SU-DHL-6 (cell line): ENCODE measurements around the gene TANC2.

Source experiments
- H2AFZ ChIP-seq: fragments of 200-600 bp; sonication (generic); 2 replicates; pipeline ENCODE4 v1.6.1; 2014; ENCODE audit warnings: low read depth, mild to moderate bottlenecking, moderate library complexity, mixed read lengths, antibody characterized with exemption, low read length; ENCODE audit not compliant: severe bottlenecking
- H3F3A ChIP-seq: fragments of 200-600 bp; shearing (Covaris generic); 2 replicates; pipeline ENCODE4 v1.6.0; 2016; ENCODE audit warnings: antibody characterized with exemption, mild to moderate bottlenecking; ENCODE audit not compliant: insufficient read depth
- H3K27ac ChIP-seq: fragments of 200-600 bp; sonication (generic); 2 replicates; pipeline ENCODE4 v1.5.1; 2016; ENCODE audit warnings: low read depth, mild to moderate bottlenecking, low read length, moderate library complexity, mixed read lengths
- H3K27me3 ChIP-seq: fragments of 200-600 bp; sonication (generic), shearing (Covaris generic); 2 replicates; pipeline ENCODE4 v1.6.0; 2014; ENCODE audit warnings: mild to moderate bottlenecking, low read length
- H3K36me3 ChIP-seq: fragments of 200-600 bp; sonication (generic); 2 replicates; pipeline ENCODE4 v1.6.1; 2014; ENCODE audit warnings: mild to moderate bottlenecking, low read length, mixed read lengths
- H3K4me2 ChIP-seq: fragments of 300-600, 200-600 bp; shearing (Covaris generic), sonication (generic); 2 replicates; pipeline ENCODE4 v1.6.0; 2014; ENCODE audit warnings: low read length, low read depth, mild to moderate bottlenecking; ENCODE audit not compliant: poor library complexity, severe bottlenecking
- H3K4me3 ChIP-seq: fragments of 200-600 bp; sonication (generic); 2 replicates; pipeline ENCODE4 v1.5.1; 2014; ENCODE audit warnings: antibody characterized with exemption, low read length, mild to moderate bottlenecking, mixed read lengths; ENCODE audit not compliant: insufficient read depth, poor library complexity, severe bottlenecking
- H3K79me2 ChIP-seq: fragments of 200-600 bp; sonication (generic); 2 replicates; pipeline ENCODE4 v1.6.1; 2014; ENCODE audit warnings: mild to moderate bottlenecking, low read length, moderate library complexity; ENCODE audit not compliant: insufficient read depth
- H3K9ac ChIP-seq: fragments of 200-600 bp; sonication (generic); 2 replicates; pipeline ENCODE4 v1.7.0; 2014; ENCODE audit warnings: mild to moderate bottlenecking, low read length
- H3K9me2 ChIP-seq: fragments of 200-600 bp; sonication (generic); replicated peaks from 2 replicates; pipeline ENCODE4 v1.6.1; 2014; ENCODE audit warnings: low read length; ENCODE audit not compliant: insufficient read depth
- H3K9me3 ChIP-seq: fragments of 200-600 bp; sonication (generic); 2 replicates; pipeline ENCODE4 v1.6.1; 2014; ENCODE audit warnings: low read length, mixed read lengths; ENCODE audit not compliant: insufficient read depth
- H4K20me1 ChIP-seq: fragments of 200-600 bp; sonication (generic); 2 replicates; pipeline ENCODE4 v1.6.1; 2014; ENCODE audit warnings: low read depth, mild to moderate bottlenecking, antibody characterized with exemption, low read length, moderate library complexity, mixed read lengths
- EZH2phosphoT487 ChIP-seq: fragments of 200-600 bp; sonication (generic), shearing (Covaris generic); conservative IDR thresholded peaks from 2 replicates; pipeline ENCODE4 v1.6.1; 2018; ENCODE audit warnings: mild to moderate bottlenecking, antibody characterized with exemption, low read length, moderate library complexity, mixed read lengths
- TF ChIP-seq, protein P1 (sequence below): fragments of 200-600 bp; sonication (generic); IDR thresholded peaks from one replicate; pipeline ENCODE4 v1.5.1; 2017; ENCODE audit warnings: antibody characterized with exemption, mild to moderate bottlenecking, low read length, moderate library complexity; ENCODE audit not compliant: insufficient read depth, poor library complexity, severe bottlenecking

Gene TANC2

DNA sequence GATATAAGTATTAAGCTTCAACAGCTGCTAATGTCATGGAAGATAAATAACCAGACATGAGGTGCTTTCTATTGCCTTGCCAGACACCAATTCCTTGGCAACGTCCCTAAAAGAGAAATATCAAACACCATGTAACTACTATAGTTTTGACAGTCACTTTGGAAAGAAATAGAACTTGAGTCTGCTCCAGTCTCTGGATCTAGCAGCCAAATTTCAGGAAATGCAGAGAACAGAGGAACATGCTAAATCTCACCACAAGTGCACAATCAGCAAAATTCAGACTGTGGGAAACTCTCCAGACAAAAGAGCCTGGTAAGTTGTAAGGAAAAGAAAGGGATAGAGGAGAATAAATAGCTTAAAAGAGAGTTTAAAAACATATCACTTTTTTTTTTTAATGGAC is 28.4 kb upstream of the TANC2 start:
- peaks cover 15% of the 10 kb centered on the region; the same call in 1 of the 2 replicates for H3K9me3 ChIP-seq
- no peak overlapping the region for H3K4me2 ChIP-seq
- no peaks in the 10 kb centered on the region for H3K9me2 ChIP-seq
- H4K20me1 ChIP-seq, result no peaks in the 10 kb centered on the region
- no peaks in the 10 kb centered on the region for H3F3A ChIP-seq
- H3K27ac ChIP-seq, result no peak overlapping the region
- no peak overlapping the region for H2AFZ ChIP-seq
- no peak overlapping the region for H3K9ac ChIP-seq
- H3K4me3 ChIP-seq, result no peak overlapping the region
- H3K27me3 ChIP-seq, result no peaks in the 10 kb centered on the region
- H3K79me2 ChIP-seq, result no peaks in the 10 kb centered on the region
- no peaks in the 10 kb centered on the region; the same call in 1 of the 2 replicates for H3K36me3 ChIP-seq
- no peak for TF ChIP-seq EZH2phosphoT487
- TF ChIP-seq, protein P1, sequence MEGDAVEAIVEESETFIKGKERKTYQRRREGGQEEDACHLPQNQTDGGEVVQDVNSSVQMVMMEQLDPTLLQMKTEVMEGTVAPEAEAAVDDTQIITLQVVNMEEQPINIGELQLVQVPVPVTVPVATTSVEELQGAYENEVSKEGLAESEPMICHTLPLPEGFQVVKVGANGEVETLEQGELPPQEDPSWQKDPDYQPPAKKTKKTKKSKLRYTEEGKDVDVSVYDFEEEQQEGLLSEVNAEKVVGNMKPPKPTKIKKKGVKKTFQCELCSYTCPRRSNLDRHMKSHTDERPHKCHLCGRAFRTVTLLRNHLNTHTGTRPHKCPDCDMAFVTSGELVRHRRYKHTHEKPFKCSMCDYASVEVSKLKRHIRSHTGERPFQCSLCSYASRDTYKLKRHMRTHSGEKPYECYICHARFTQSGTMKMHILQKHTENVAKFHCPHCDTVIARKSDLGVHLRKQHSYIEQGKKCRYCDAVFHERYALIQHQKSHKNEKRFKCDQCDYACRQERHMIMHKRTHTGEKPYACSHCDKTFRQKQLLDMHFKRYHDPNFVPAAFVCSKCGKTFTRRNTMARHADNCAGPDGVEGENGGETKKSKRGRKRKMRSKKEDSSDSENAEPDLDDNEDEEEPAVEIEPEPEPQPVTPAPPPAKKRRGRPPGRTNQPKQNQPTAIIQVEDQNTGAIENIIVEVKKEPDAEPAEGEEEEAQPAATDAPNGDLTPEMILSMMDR, result no peak

DNA sequence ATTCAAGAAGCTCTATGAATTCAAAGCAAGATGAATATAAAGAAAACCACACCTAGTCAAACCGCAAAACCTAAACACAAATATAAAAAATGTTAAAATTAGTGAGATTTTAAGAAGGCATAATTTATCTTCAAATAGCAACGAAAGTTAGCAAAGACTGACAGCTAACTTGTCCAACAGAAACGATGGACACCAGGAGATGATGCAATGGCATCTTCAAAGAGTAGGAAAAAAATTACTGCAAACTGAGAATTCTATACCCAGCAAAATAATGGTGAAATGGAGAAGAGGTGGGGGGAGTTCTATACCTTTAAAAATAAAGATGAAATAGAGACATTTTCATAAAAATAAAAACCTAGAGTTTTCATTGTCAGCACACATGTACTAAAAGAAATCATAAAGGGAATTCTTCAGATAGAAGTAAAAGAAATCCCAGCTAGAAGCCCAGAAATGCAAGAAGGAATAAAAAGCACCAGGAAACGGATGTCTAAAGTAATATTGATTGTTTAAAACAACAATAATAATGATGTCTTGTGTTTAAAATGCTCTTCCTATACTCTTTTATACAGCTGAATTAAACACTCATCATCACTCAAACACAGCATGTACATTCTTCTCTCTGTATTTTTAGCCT is 24.6 kb upstream of the TANC2 start:
- H3K27ac ChIP-seq, result no peak overlapping the region
- TF ChIP-seq, protein P1, result no peak
- TF ChIP-seq EZH2phosphoT487, result no peak
- H3K79me2 ChIP-seq, result no peaks in the 10 kb centered on the region
- no peaks in the 10 kb centered on the region; the same call in 1 of the 2 replicates for H3K36me3 ChIP-seq
- no peaks in the 10 kb centered on the region for H3K9me2 ChIP-seq
- no peak overlapping the region for H3K4me3 ChIP-seq
- peaks cover 15% of the 10 kb centered on the region; the same call in 1 of the 2 replicates for H3K9me3 ChIP-seq
- no peak overlapping the region for H3K9ac ChIP-seq
- H2AFZ ChIP-seq, result no peak overlapping the region
- H4K20me1 ChIP-seq, result no peaks in the 10 kb centered on the region
- no peaks in the 10 kb centered on the region for H3F3A ChIP-seq
- no peaks in the 10 kb centered on the region for H3K27me3 ChIP-seq
- no peak overlapping the region for H3K4me2 ChIP-seq

DNA sequence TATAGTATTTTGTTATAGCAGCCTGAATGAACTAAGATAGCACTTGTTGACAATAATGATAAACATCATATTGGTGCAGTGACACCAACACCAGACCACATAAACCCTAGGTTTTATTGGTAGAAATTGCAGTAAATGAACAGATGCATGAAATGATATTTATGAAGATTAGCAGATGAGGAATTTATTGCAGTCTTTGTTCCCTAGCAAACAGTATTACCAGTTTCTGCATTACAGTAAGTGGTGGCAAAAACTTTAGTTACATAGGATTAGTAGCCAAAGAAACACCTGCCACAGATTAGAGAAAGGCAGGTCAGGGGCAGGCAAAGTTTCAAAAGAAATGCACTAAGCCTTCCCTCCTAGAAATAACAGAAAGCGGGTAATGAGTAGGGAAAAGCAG is 17.7 kb upstream of the TANC2 start:
- H3K9ac ChIP-seq, result no peak overlapping the region
- H3K27ac ChIP-seq, result no peak overlapping the region
- H3K4me2 ChIP-seq, result no peak overlapping the region
- no peaks in the 10 kb centered on the region for H3K79me2 ChIP-seq
- no peak overlapping the region for H2AFZ ChIP-seq
- H4K20me1 ChIP-seq, result no peaks in the 10 kb centered on the region
- no peak for TF ChIP-seq EZH2phosphoT487
- TF ChIP-seq, protein P1, result no peak
- no peaks in the 10 kb centered on the region for H3K9me2 ChIP-seq
- H3K36me3 ChIP-seq, result no peaks in the 10 kb centered on the region
- H3K4me3 ChIP-seq, result no peak overlapping the region
- H3K9me3 ChIP-seq, result no peaks in the 10 kb centered on the region
- H3K27me3 ChIP-seq, result no peaks in the 10 kb centered on the region; the same call in 1 of the 2 replicates
- no peaks in the 10 kb centered on the region for H3F3A ChIP-seq
